Subcutaneous abdominal adipose tissue (tissue), 5 donors: ENCODE data around the gene PFDN1.

Source experiments
- H3K27ac ChIP-seq: one replicate; pipeline ENCODE4 v1.7.0; 2013; ENCODE audit warnings: low read depth, mild to moderate bottlenecking, inconsistent platforms, low read length, moderate library complexity
- H3K27me3 ChIP-seq, 5 donors: one replicate each; pipeline ENCODE4 v1.7.0; 2013; ENCODE audit warnings: low read length in 5 of 5, inconsistent platforms in 1 of 5; ENCODE audit not compliant: control insufficient read depth in 5 of 5, insufficient read depth in 4 of 5
- H3K36me3 ChIP-seq, 5 donors: one replicate each; pipeline ENCODE4 v1.7.0; 2013; ENCODE audit warnings: low read length in 5 of 5; ENCODE audit not compliant: control insufficient read depth in 5 of 5, insufficient read depth in 5 of 5
- H3K4me1 ChIP-seq, 5 donors: one replicate each; pipeline ENCODE4 v1.7.0; 2013; ENCODE audit warnings: low read length in 5 of 5, mild to moderate bottlenecking in 3 of 5, moderate library complexity in 1 of 5; ENCODE audit not compliant: control insufficient read depth in 5 of 5, insufficient read depth in 5 of 5
- H3K4me3 ChIP-seq, 5 donors: one replicate each; pipeline ENCODE4 v1.7.0; 2013; ENCODE audit warnings: low read length in 5 of 5, low read depth in 1 of 5
- H3K9ac ChIP-seq, 5 donors: one replicate each; pipeline ENCODE4 v1.7.0; 2013; ENCODE audit warnings: low read length in 5 of 5, mild to moderate bottlenecking in 4 of 5, moderate library complexity in 3 of 5
- H3K9me3 ChIP-seq, 5 donors: one replicate each; pipeline ENCODE4 v1.7.0; 2013; ENCODE audit warnings: low read length in 5 of 5; ENCODE audit not compliant: control insufficient read depth in 5 of 5
- donor health status: healthy.
- donor health status: healthy.
- donor health status: healthy.
- donor health status: healthy.
- donor health status: healthy.

The PFDN1 gene

GRCh38 chr5:140255460-140256157 lies 47.3 kb downstream of the PFDN1 start:
- no peaks in the 10 kb centered on the region for H3K27me3 ChIP-seq
- no peak overlapping the region for H3K27ac ChIP-seq
- H3K9me3 ChIP-seq, result no peaks in the 10 kb centered on the region
- peaks cover 0 to 23% (median 7%) of the 10 kb centered on the region in 5 donors for H3K36me3 ChIP-seq
- no peak overlapping the region for H3K9ac ChIP-seq
- peaks cover 0 to 22% (median 14%) of the 10 kb centered on the region in 5 donors for H3K4me1 ChIP-seq
- no peak overlapping the region for H3K4me3 ChIP-seq

DNA sequence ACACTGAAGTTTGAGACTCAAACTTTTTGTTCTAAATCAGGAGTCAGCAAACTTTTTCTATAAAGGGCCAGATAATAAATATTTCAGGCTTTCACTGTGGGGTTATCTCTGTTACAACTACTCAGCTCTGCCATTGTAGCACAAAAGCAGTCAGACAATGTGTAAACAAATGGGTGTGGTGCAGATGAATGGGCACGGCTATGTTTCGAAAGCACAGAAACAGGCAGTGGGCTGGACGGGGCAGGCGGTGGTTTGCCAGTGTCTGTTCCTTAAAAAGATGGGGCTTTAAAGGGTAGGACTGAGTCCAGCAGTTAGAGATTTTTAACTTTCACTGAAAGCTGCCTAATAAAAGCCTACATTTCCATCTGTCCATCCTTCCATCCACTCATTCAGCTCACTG lies 48.9 kb downstream of the PFDN1 start:
- Histone ChIP-seq H3K9ac (no peak overlapping the region), H3K27ac (no peak overlapping the region)

DNA sequence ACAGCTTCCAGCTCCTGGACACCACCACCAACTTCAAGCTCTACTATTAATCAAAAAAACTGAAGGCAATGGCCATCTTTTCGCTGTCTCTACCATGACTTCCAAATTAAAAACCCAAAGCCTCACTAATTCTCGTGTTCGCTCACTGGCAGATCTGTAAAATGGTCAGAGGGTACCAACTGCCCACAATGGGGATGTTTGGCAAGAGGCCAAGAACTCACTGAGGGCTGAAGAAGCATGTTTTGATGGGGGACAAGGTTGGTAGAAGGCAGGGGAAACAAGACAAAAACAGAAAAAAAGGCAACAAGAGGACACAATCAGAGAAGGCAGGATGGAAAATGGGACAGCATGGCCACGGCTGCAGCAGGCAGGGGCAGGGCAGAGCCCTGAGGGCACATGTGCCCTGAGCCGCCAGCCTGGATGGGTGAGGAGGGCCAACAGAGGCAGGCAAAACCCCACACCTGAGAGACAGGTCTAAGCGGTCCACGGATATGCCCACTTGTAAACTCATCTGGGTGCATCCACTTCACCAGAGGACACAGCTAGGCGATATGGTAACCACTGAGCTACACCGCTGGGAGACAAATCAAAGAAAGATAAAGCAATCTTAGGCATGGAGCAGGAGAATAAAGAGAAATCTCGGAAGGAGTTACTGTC lies 50.3 kb downstream of the PFDN1 start:
- H3K36me3 ChIP-seq, result peaks cover 0 to 26% (median 9%) of the 10 kb centered on the region in 5 donors
- peaks cover 0 to 23% (median 16%) of the 10 kb centered on the region in 5 donors for H3K4me1 ChIP-seq
- H3K27ac ChIP-seq, result no peak overlapping the region
- no peak overlapping the region for H3K9ac ChIP-seq
- no peaks in the 10 kb centered on the region for H3K27me3 ChIP-seq
- H3K4me3 ChIP-seq, result no peak overlapping the region
- H3K9me3 ChIP-seq, result no peaks in the 10 kb centered on the region

More for the DNA sequence above, 48.9 kb downstream of the PFDN1 start:
- H3K4me3 ChIP-seq, result no peak overlapping the region
- peaks cover 0 to 23% (median 14%) of the 10 kb centered on the region in 5 donors for H3K4me1 ChIP-seq
- no peaks in the 10 kb centered on the region for H3K9me3 ChIP-seq
- no peaks in the 10 kb centered on the region for H3K27me3 ChIP-seq
- peaks cover 0 to 36% (median 16%) of the 10 kb centered on the region in 5 donors for H3K36me3 ChIP-seq

DNA sequence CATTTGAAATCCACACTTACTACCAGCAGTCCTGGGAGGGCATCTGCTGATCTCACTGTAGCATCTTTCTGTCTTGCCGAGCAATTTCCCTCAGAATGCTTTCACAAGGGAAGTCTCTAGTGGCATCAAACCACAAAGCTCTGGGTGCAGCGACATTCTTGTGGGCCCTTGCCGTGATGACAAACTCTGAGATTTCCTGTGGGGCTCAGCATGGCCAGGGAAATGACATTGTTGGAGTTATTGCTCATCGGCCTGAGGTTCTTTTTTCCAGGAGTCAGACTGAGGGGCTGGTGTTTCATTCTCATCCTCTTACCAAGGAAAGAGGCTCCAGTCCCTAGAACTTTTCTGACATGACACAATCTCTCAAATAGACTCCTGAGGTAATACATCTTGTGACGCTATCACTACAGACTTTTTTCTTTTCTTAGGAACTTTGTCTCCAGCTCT lies 51.4 kb downstream of the PFDN1 start:
- no peak overlapping the region for H3K4me3 ChIP-seq
- H3K36me3 ChIP-seq, result peaks cover 0 to 27% (median 9%) of the 10 kb centered on the region in 5 donors
- peaks cover 0 to 27% (median 21%) of the 10 kb centered on the region in 5 donors for H3K4me1 ChIP-seq
- H3K9me3 ChIP-seq, result no peaks in the 10 kb centered on the region
- H3K27ac ChIP-seq, result no peak overlapping the region
- H3K9ac ChIP-seq, result no peak overlapping the region
- no peaks in the 10 kb centered on the region for H3K27me3 ChIP-seq

GRCh38 chr5:140250386-140250785 lies 52.5 kb downstream of the PFDN1 start:
- peaks cover 0 to 39% (median 28%) of the 10 kb centered on the region in 5 donors for H3K4me1 ChIP-seq

GRCh38 chr5:140249536-140249935 lies 53.4 kb downstream of the PFDN1 start:
- H3K9ac ChIP-seq, result no peak overlapping the region
- H3K27ac ChIP-seq, result no peak overlapping the region
- peaks cover 2 to 47% (median 37%) of the 10 kb centered on the region in 5 donors for H3K4me1 ChIP-seq

More at GRCh38 chr5:140250386-140250785, 52.5 kb downstream of the PFDN1 start:
- Histone ChIP-seq H3K4me3 (no peak overlapping the region), H3K27me3 (no peaks in the 10 kb centered on the region), H3K9me3 (no peaks in the 10 kb centered on the region), H3K9ac (no peak overlapping the region), H3K27ac (no peak overlapping the region), H3K36me3 (peaks cover 0 to 36% (median 15%) of the 10 kb centered on the region in 5 donors)

DNA sequence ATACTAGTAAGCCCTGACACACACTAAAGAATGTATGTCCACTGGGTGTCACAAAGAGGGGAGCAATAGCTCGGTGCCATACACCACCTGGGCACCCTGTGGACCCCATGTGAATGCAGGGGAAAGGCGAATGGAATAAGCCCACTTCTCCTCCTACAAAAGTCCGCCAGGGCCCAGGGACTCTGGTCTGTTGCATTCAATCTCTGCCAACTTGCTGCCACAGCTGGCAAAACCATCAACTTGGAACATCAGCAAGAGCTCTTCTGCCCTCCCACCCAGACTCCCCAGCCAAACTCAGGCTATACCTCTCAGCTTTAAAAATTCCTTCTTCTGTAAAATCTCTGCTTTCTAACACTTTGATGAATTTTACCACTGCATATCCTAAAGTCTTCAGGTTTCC lies 54.5 kb downstream of the PFDN1 start:
- peaks cover 0 to 34% (median 23%) of the 10 kb centered on the region in 5 donors for H3K36me3 ChIP-seq
- H3K9ac ChIP-seq, result no peak overlapping the region
- H3K4me1 ChIP-seq, result peaks cover 2 to 41% (median 28%) of the 10 kb centered on the region in 5 donors
- no peak overlapping the region for H3K4me3 ChIP-seq
- H3K27ac ChIP-seq, result no peak overlapping the region
- no peaks in the 10 kb centered on the region for H3K27me3 ChIP-seq
- H3K9me3 ChIP-seq, result no peaks in the 10 kb centered on the region

More at GRCh38 chr5:140249536-140249935, 53.4 kb downstream of the PFDN1 start:
- H3K4me3 ChIP-seq, result no peak overlapping the region
- H3K27me3 ChIP-seq, result no peaks in the 10 kb centered on the region
- peaks cover 0 to 36% (median 20%) of the 10 kb centered on the region in 5 donors for H3K36me3 ChIP-seq
- H3K9me3 ChIP-seq, result no peaks in the 10 kb centered on the region

DNA sequence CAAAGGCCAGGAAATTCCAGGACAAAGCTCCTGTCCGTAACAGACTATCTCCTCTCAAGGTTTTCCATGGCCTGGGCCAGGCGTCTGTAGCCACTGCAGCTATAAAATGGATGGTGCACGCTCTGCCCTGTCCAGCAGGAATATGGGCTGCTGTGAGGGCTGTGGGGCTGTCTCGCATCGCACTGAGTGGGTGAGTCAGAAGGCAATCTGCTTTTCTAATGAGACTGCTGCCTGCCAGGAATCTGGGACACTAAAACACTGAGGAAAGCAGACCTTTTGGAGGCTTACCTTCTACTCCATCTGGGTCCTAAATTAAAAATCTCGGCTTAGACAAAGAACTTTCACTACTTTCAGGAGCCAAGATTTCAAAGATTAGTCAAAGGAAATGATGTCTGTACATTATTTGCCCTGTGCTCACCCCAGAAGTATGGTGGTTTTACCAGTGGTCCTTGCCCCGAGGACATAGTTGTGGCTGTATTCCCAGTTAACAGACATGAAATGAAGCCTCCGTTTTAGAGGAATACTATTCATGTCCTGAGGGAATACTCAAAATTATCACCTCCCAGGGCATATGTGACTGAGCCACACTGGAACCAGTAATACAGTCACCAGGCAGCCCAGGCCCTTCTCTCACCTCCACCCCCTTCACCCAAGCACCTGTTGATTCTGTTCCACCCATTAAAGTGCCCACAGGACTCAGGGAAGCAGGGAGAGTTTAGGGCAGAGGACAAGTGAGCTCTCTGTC lies 56.4 kb downstream of the PFDN1 start:
- no peaks in the 10 kb centered on the region for H3K27me3 ChIP-seq
- H3K4me1 ChIP-seq, result peaks cover 6 to 52% (median 46%) of the 10 kb centered on the region in 5 donors
- peak overlapping the region in 3 of 5 donors; percentile 4 to 49 (median 27) for H3K9ac ChIP-seq
- peak overlapping the region; percentile 25 for H3K27ac ChIP-seq
- no peaks in the 10 kb centered on the region for H3K9me3 ChIP-seq
- H3K36me3 ChIP-seq, result peaks cover 0 to 40% (median 25%) of the 10 kb centered on the region in 5 donors
- no peak overlapping the region for H3K4me3 ChIP-seq

- Histone ChIP-seq H3K36me3 (peaks cover 0 to 40% (median 25%) of the 10 kb centered on the region in 5 donors), H3K4me3 (no peak overlapping the region), H3K9ac (peak overlapping the region in 1 of 5 donors; percentile 23), H3K27ac (peak overlapping the region; percentile 25), H3K9me3 (no peaks in the 10 kb centered on the region), H3K4me1 (peaks cover 7 to 55% (median 50%) of the 10 kb centered on the region in 5 donors), H3K27me3 (no peaks in the 10 kb centered on the region)
Measured at GRCh38 chr5:140245926-140246325, 57.0 kb downstream of the PFDN1 start.
